GM12878 (cell line): ENCODE data around the gene CASP8AP2. TPM values are rescaled to one million over a fixed set of nuclear protein-coding genes. Genes with fewer than 3 reads are reported as not detected.
"Not testable (repeated sequence)": the region's sequence is repeated elsewhere in the genome, so short reads cannot be mapped to it uniquely, and the experiment has no call there.

Source experiments
- ATAC-seq: fragments of 200-7000 bp; cut with Tn5 transposase; 3 replicates; pipeline ENCODE4 v1.9.1; 2020; ENCODE audit warnings: mild to moderate bottlenecking, moderate library complexity
- BruUV-seq: library from RNA; stranded (reverse); fragments of 400-500 nt; replicated peaks from 2 replicates; lab custom pipeline; 2021; lab: Mats Ljungman, UMichigan
- CTCF ChIA-PET: fragments of 300-600 bp; sonication (Branson Sonifier 250); formaldehyde crosslinking; extraction: SDS; loops from one replicate; lab custom pipeline; 2021; ENCODE audit warnings: inconsistent platforms; lab: Yijun Ruan, JAX
- POLR2A ChIA-PET: fragments of 350-600 bp; formaldehyde crosslinking; extraction: SDS; loops from one replicate; lab custom pipeline; 2021; ENCODE audit warnings: inconsistent platforms; lab: Charles Lee
- RAD21 ChIA-PET: fragments of 300-600 bp; sonication (Branson Sonifier 250); formaldehyde crosslinking; loops from one replicate; lab custom pipeline; 2023; ENCODE audit warnings: antibody characterized with exemption; ENCODE audit not compliant: unreplicated experiment; lab: Charles Lee
- SMC1A ChIA-PET: fragments of 300-600 bp; sonication (Branson Sonifier 250); formaldehyde crosslinking; loops from one replicate; lab custom pipeline; 2023; ENCODE audit not compliant: unreplicated experiment, uncharacterized antibody; lab: Charles Lee
- DNase-seq: peaks from one replicate; pipeline ENCODE4 v3.0.0-alpha.2; 2011; ENCODE audit warnings: low read depth, low spot score
- FAIRE-seq: peaks from 3 replicates; lab custom pipeline; 2011; peaks lifted over from hg19 to GRCh38; lab: Jason Lieb, UNC
- H2AFZ ChIP-seq: 2 replicates; pipeline ENCODE4 v1.6.0; 2011; ENCODE audit warnings: low read depth, low read length, control low read depth; ENCODE audit not compliant: control insufficient read depth
- H3K27ac ChIP-seq: 2 replicates; pipeline ENCODE4 v1.5.1; 2011; ENCODE audit warnings: control low read depth; ENCODE audit not compliant: control insufficient read depth, insufficient read depth
- H3K27me3 ChIP-seq, 2 experiments: replicated peaks in 1 of 2; 2 replicates each; pipeline versions ENCODE4 v1.6.0 to v1.6.1; 2011; ENCODE audit warnings: low read length in 1 of 2; ENCODE audit not compliant: control insufficient read depth in 2 of 2, insufficient read depth in 2 of 2
- H3K36me3 ChIP-seq, 2 experiments: 2 replicates each; pipeline ENCODE4 v1.5.1; 2011; ENCODE audit warnings: low read length in 1 of 2; ENCODE audit not compliant: control insufficient read depth in 2 of 2, insufficient read depth in 2 of 2
- H3K4me1 ChIP-seq: 2 replicates; pipeline ENCODE4 v1.6.1; 2011; ENCODE audit warnings: mild to moderate bottlenecking, low read length, moderate library complexity, mixed read lengths; ENCODE audit not compliant: control insufficient read depth, insufficient read depth
- H3K4me2 ChIP-seq: 2 replicates; pipeline ENCODE4 v1.6.0; 2011; ENCODE audit warnings: control low read depth; ENCODE audit not compliant: control insufficient read depth, insufficient read depth
- H3K4me3 ChIP-seq: fragments of 200-600 bp; sonication (generic); 2 replicates; pipeline ENCODE4 v1.5.1; 2016
- H3K79me2 ChIP-seq: 2 replicates; pipeline ENCODE4 v1.6.0; 2011; ENCODE audit warnings: low read length; ENCODE audit not compliant: control insufficient read depth, insufficient read depth
- H3K9ac ChIP-seq: 2 replicates; pipeline ENCODE4 v1.8.0; 2011; ENCODE audit warnings: low read length, control low read depth, mixed read lengths; ENCODE audit not compliant: control insufficient read depth, insufficient read depth
- H3K9me3 ChIP-seq: replicated peaks from 3 replicates; pipeline ENCODE4 v1.5.1; 2011; ENCODE audit warnings: mild to moderate bottlenecking, low read length; ENCODE audit not compliant: control insufficient read depth, insufficient read depth
- H4K20me1 ChIP-seq: 2 replicates; pipeline ENCODE4 v1.6.0; 2011; ENCODE audit not compliant: control insufficient read depth, insufficient read depth
- CTCF ChIP-seq, 3 experiments: IDR thresholded peaks in 2 of 3; conservative IDR thresholded peaks in 1 of 3; 2 replicates each; pipeline ENCODE4 v1.5.1; 2011; ENCODE audit warnings: low read depth in 3 of 3, low read length in 3 of 3, mild to moderate bottlenecking in 3 of 3, control low read depth in 2 of 3, moderate library complexity in 2 of 3, inconsistent platforms in 1 of 3, mixed read lengths in 1 of 3; ENCODE audit not compliant: control insufficient read depth in 2 of 3, insufficient read depth in 1 of 3; ENCODE audit errors: extremely low read depth in 1 of 3
- WGBS: methylation state at CpG from one replicate; pipeline ENCODE4 v1.1.6; 2016; ENCODE audit warnings: low lambda C conversion rate; ENCODE audit not compliant: insufficient replicate concordance, insufficient coverage; ENCODE audit errors: missing lambda C conversion rate; 5-methylcytosine and 5-hydroxymethylcytosine counted together
- in situ Hi-C: fragments of 300-500 bp; cut with MboI; formaldehyde crosslinking; loops from 9 replicates; pipeline ENCODE4 v1.14.3; 2018; ENCODE audit warnings: mixed read lengths
- intact Hi-C: fragments of 100-400 bp; cut with micrococcal nuclease; formaldehyde crosslinking; loops from one replicate; pipeline ENCODE4 v1.14.2; 2022; ENCODE audit not compliant: unreplicated experiment
- polyA plus RNA-seq, 11 experiments: library from polyadenylated mRNA; depleted of rRNA in 4 of 11; unstranded in 6 of 11; stranded (reverse) in 5 of 11; fragments of >200 nt; fragmentation: Nextera tagmentation in 4 of 11; fragmentation: Illumina TruSeq in 1 of 11; extraction: Ambion mirVana in 4 of 11; extraction: Trizol in 1 of 11; gene quantifications; 1 replicate in 1 of 11; 2 replicates in 10 of 11; pipeline versions ENCODE4 v1.2.1 to v1.2.3, GENCODE V29; 2011 to 2016; ENCODE audit warnings: inconsistent platforms in 2 of 11, missing spikeins in 2 of 11, low read depth in 1 of 11
- total RNA-seq, 4 experiments: library from RNA; depleted of rRNA in 3 of 4; stranded (reverse); fragments of >200 nt in 3 of 4; fragmentation: Illumina TruSeq in 1 of 4; extraction: Trizol in 1 of 4; gene quantifications; 2 replicates each; pipeline versions ENCODE4 v1.2.1 to v1.2.3, GENCODE V29; 2013 to 2021

The CASP8AP2 gene
- total and polyA plus RNA-seq, 10 of the 15 experiments (the other 5 are each of a cell fraction or from before 2014, with no cell fraction given): 11.1 to 28.7 (median 17.1) TPM

- H2AFZ ChIP-seq, H3K27me3 ChIP-seq, FAIRE-seq, BruUV-seq, H3K4me1 ChIP-seq, in situ Hi-C loops, H3K36me3 ChIP-seq, H3K4me3 ChIP-seq, DNase-seq, H3K4me2 ChIP-seq, H4K20me1 ChIP-seq, ATAC-seq, H3K27ac ChIP-seq, H3K9me3 ChIP-seq, intact Hi-C loops, POLR2A ChIA-PET, H3K79me2 ChIP-seq, CTCF ChIA-PET, H3K9ac ChIP-seq, RAD21 ChIA-PET: not testable (repeated sequence)
- SMC1A ChIA-PET: interaction anchor here (0.6 kb wide), 1 partner anchor 83 kb away, joined by 3 read pairs; no protein-coding TSS in a partner anchor
- 36% methylated on average over 9 of the region's 11 CpGs for WGBS
These were observed 61.3 kb downstream of the CASP8AP2 start for GRCh38 chr6:89890845-89891528.

DNA sequence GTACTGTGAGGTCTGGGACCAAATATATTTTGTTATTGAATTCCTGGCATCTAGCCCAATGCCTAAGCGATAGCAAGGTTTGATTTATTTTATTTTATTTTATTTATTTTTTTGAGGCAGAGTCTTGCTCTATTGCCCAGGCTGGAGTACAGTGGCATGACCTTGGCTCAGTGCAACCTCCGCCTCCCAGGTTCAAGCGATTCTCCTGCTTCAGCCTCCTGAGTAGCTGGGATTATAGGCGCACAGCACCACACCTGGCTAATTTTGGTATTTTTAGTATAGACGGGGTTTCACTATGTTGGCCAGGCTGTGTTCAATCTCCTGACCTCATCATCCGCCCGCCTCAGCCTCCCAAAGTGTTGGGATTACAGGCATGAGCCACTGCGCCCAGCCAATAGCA is 62.9 kb downstream of the CASP8AP2 start:
- H3K4me3 ChIP-seq, H4K20me1 ChIP-seq, RAD21 ChIA-PET, H3K4me2 ChIP-seq, FAIRE-seq, BruUV-seq, H3K27ac ChIP-seq, H3K4me1 ChIP-seq, H3K27me3 ChIP-seq, H3K79me2 ChIP-seq, intact Hi-C loops, POLR2A ChIA-PET, H2AFZ ChIP-seq, H3K9me3 ChIP-seq, H3K9ac ChIP-seq, DNase-seq, ATAC-seq, H3K36me3 ChIP-seq, in situ Hi-C loops: not testable (repeated sequence)
- 52% methylated on average over 8 of the region's 8 CpGs for WGBS
- 0 out of 6 replicates have a peak, but pooled peaks of 1 of the 3 experiments have one; percentile 9 for TF ChIP-seq CTCF (IDR thresholded peaks at IDR 0.05 in 2 of 3, conservative IDR thresholded peaks at IDR 0.05 in 1 of 3; ENCODE audit: control insufficient read depth in 2 of 3, extremely low read depth in 1 of 3, insufficient read depth in 1 of 3, low read depth in 3 of 3, low read length in 3 of 3)
- CTCF ChIA-PET: interaction anchor here (1.3 kb wide), 1 partner anchor 124 kb away, joined by 3 read pairs; no protein-coding TSS in a partner anchor
- SMC1A ChIA-PET: interaction anchor here (0.6 kb wide), 1 partner anchor 360 kb away, joined by 3 read pairs; no protein-coding TSS in a partner anchor
